Transverse colon (tissue), 4 donors: ENCODE data around the gene GJD4. TPM values are rescaled to one million over a fixed set of nuclear protein-coding genes. Genes with fewer than 3 reads are reported as not detected.

Experiments used
- DNase-seq: peaks from one replicate; pipeline ENCODE4 v3.0.0-alpha.2; 2019
- H3K27ac ChIP-seq, 4 donors: fragments of 200-600 bp; sonication (generic); 2 replicates each; pipeline ENCODE4 v1.5.1; 2016 to 2018; ENCODE audit warnings: inconsistent platforms in 4 of 4
- H3K27me3 ChIP-seq: fragments of 200-600 bp; sonication (generic); 2 replicates; pipeline ENCODE4 v1.5.1; 2017; ENCODE audit warnings: inconsistent platforms
- H3K36me3 ChIP-seq, 4 donors: fragments of 200-600 bp; sonication (generic); 2 replicates each; pipeline ENCODE4 v1.5.1; 2017 to 2019; ENCODE audit warnings: inconsistent platforms in 4 of 4
- H3K4me1 ChIP-seq, 4 donors: fragments of 200-600 bp; sonication (generic); 2 replicates each; pipeline ENCODE4 v1.5.1; 2017 to 2020; ENCODE audit warnings: inconsistent platforms in 4 of 4
- H3K4me3 ChIP-seq, 4 donors: fragments of 200-600 bp; sonication (generic); 1 replicate in 1 of 4; 2 replicates in 3 of 4; pipeline versions ENCODE4 v1.5.1 to v1.6.1; 2017 to 2019; ENCODE audit warnings: inconsistent platforms in 4 of 4
- H3K9me3 ChIP-seq, 2 donors: fragments of 200-600 bp; sonication (generic); 2 replicates each; pipeline ENCODE4 v1.5.1; 2017 to 2019; ENCODE audit warnings: inconsistent platforms in 2 of 2
- CTCF ChIP-seq, 5 experiments: fragments of 200-600 bp in 3 of 5; fragments of 450-650 bp in 2 of 5; sonication (generic) in 3 of 5; IDR thresholded peaks; 1 replicate in 2 of 5; 2 replicates in 3 of 5; pipeline ENCODE4 v1.5.1; 2016 to 2017; ENCODE audit warnings: antibody characterized with exemption in 5 of 5, inconsistent platforms in 3 of 5, mild to moderate bottlenecking in 2 of 5, moderate library complexity in 1 of 5
- EP300 ChIP-seq: sonication (generic); formaldehyde crosslinking; IDR thresholded peaks from one replicate; pipeline ENCODE4 v1.6.1; 2017; ENCODE audit warnings: antibody characterized with exemption, low read depth
- POLR2A ChIP-seq: fragments of 450-650 bp; IDR thresholded peaks from one replicate; pipeline ENCODE4 v1.6.1; 2016; ENCODE audit warnings: antibody characterized with exemption, mild to moderate bottlenecking, moderate library complexity
- POLR2AphosphoS5 ChIP-seq, 3 donors: sonication (generic); formaldehyde crosslinking; IDR thresholded peaks; one replicate each; pipeline ENCODE4 v1.6.1; 2016; ENCODE audit warnings: antibody characterized with exemption in 3 of 3
- WGBS, 2 donors: methylation state at CpG; one replicate each; pipeline ENCODE4 v1.1.5; 2018; ENCODE audit warnings: low coverage in 1 of 2; 5-methylcytosine and 5-hydroxymethylcytosine counted together
- in situ Hi-C, 4 donors: fragments of 200-750 bp; cut with MboI; loops; one replicate each; pipeline versions ENCODE4 v1.15.0 to v1.15.1; 2017; ENCODE audit warnings: low sequenced_read_pairs in 3 of 4, low pct_ligation_motif_present in 1 of 4, low pct_unique_long_range_greater_than_20kb in 1 of 4
- intact Hi-C: fragments of 100-400 bp; cut with DNase I; formaldehyde crosslinking; loops from one replicate; pipeline ENCODE4 v1.15.1; 2023; ENCODE audit warnings: low total_unique reads
- total RNA-seq, 4 donors: library from RNA; depleted of rRNA; stranded (reverse); fragments of >200 nt; gene quantifications; one replicate each; pipeline ENCODE4 v1.1.0, GENCODE V29; 2016

GJD4 gene
- total RNA-seq, 4 donors from 2014 or later, result not detected

DNA sequence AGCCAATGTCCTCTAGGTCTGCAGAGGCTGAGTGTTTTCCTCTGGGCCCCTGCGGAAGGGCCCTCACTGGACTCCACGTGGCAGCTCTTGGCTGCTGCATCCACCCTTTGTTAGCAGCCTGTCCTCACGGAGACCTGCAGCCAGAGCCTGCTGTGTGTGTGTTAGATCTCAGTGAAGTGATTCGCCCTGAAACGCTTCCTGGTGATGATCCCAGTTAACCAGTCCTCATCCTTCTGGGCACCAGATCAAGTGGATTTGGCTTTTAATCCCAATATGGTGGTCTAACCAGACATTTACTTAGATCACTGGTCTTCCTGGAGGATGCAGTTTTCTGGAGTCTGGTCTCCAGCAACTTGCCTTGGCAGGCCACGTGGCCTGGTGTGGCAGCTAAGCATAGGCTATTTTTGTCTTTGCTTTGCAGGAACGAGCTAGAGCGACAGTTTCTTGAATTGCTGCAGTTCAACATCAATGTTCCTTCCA, 39.5 kb upstream of the GJD4 start:
- H3K27ac ChIP-seq, result no peak overlapping the region
- no peaks in the 10 kb centered on the region for H3K27me3 ChIP-seq
- in situ Hi-C loops, result loop anchor here in 3 of 4 donors (25.0 kb wide), 2 partner anchors 328 to 453 kb away; no protein-coding TSS in a partner anchor
- TF ChIP-seq EP300 (no peak), POLR2A (no peak), POLR2AphosphoS5 (IDR thresholded peaks at IDR 0.05) (no peak), CTCF (IDR thresholded peaks at IDR 0.05) (no peak)
- H3K9me3 ChIP-seq, result no peaks in the 10 kb centered on the region
- DNase-seq, result no peak
- intact Hi-C loops, result no loop called here
- WGBS, 2 donors, result 56 to 67% methylated on average over 2 to 8 of the region's 8 CpGs
- H3K36me3 ChIP-seq, result peaks cover 0 to 20% (median 3%) of the 10 kb centered on the region in 4 donors
- H3K4me1 ChIP-seq, result peaks cover 0 to 21% (median 7%) of the 10 kb centered on the region in 4 donors
- no peak overlapping the region for H3K4me3 ChIP-seq

- peaks cover 0 to 31% (median 3%) of the 10 kb centered on the region in 4 donors for H3K36me3 ChIP-seq
- peaks cover 0 to 21% (median 7%) of the 10 kb centered on the region in 4 donors for H3K4me1 ChIP-seq
- intact Hi-C loops (no loop called here), in situ Hi-C loops (loop anchor here in 3 of 4 donors (25.0 kb wide), 2 partner anchors 331 to 456 kb away; no protein-coding TSS in a partner anchor)
- no peak for DNase-seq
- H3K27me3 ChIP-seq, result no peaks in the 10 kb centered on the region
- 87% methylated on average over 6 of the region's 6 CpGs; no CpG with 5 or more reads in 1 of the 2 donors for WGBS, 2 donors
- no peaks in the 10 kb centered on the region for H3K9me3 ChIP-seq
- H3K4me3 ChIP-seq, result no peak overlapping the region
- no peak for TF ChIP-seq POLR2AphosphoS5 (IDR thresholded peaks at IDR 0.05)
- no peak for TF ChIP-seq CTCF (IDR thresholded peaks at IDR 0.05)
- no peak for TF ChIP-seq POLR2A
- TF ChIP-seq EP300, result no peak
- H3K27ac ChIP-seq, result no peak overlapping the region
These were observed 37.2 kb upstream of the GJD4 start for GRCh38 chr10:35567951-35568350.

- WGBS, 2 donors, result 94 to 100% methylated on average over 1 to 20 of the region's 20 CpGs
- TF ChIP-seq POLR2A (no peak), CTCF (IDR thresholded peaks at IDR 0.05) (no peak), EP300 (no peak), POLR2AphosphoS5 (IDR thresholded peaks at IDR 0.05) (no peak)
- in situ Hi-C loops, result loop anchor here in 3 of 4 donors (25.0 kb wide), 2 partner anchors 331 to 456 kb away; no protein-coding TSS in a partner anchor
- peaks cover 0 to 15% (median 7%) of the 10 kb centered on the region in 4 donors for H3K4me1 ChIP-seq
- H3K9me3 ChIP-seq, result no peaks in the 10 kb centered on the region
- H3K27ac ChIP-seq, result no peak overlapping the region
- H3K27me3 ChIP-seq, result no peaks in the 10 kb centered on the region
- peaks cover 0 to 31% (median 3%) of the 10 kb centered on the region in 4 donors for H3K36me3 ChIP-seq
- no peak overlapping the region for H3K4me3 ChIP-seq
- no peak for DNase-seq
- intact Hi-C loops, result no loop called here
These were observed 36.6 kb upstream of the GJD4 start for GRCh38 chr10:35568483-35569015.

GRCh38 chr10:35569111-35569707, 35.9 kb upstream of the GJD4 start:
- 84 to 87% methylated on average over 12 to 19 of the region's 19 CpGs for WGBS, 2 donors
- no peak for DNase-seq
- H3K9me3 ChIP-seq, result no peaks in the 10 kb centered on the region
- H3K4me3 ChIP-seq, result no peak overlapping the region
- intact Hi-C loops (no loop called here), in situ Hi-C loops (loop anchor here in 3 of 4 donors (25.0 kb wide), 2 partner anchors 332 to 457 kb away; no protein-coding TSS in a partner anchor)
- no peak for TF ChIP-seq POLR2A
- TF ChIP-seq CTCF (IDR thresholded peaks at IDR 0.05), result no peak
- no peak for TF ChIP-seq POLR2AphosphoS5 (IDR thresholded peaks at IDR 0.05)
- no peak for TF ChIP-seq EP300
- no peak overlapping the region for H3K27ac ChIP-seq
- H3K4me1 ChIP-seq, result peaks cover 0 to 15% (median 4%) of the 10 kb centered on the region in 4 donors
- peaks cover 0 to 31% (median 3%) of the 10 kb centered on the region in 4 donors for H3K36me3 ChIP-seq
- H3K27me3 ChIP-seq, result no peaks in the 10 kb centered on the region
